Heart right ventricle (tissue), 16 donors: ENCODE results near the gene CYS1. TPM values are rescaled to one million over a fixed set of nuclear protein-coding genes. Genes with fewer than 3 reads are reported as not detected.

Experiments used
- ATAC-seq, 8 donors: fragments of 200-7000 bp; cut with Tn5 transposase; one replicate each; pipeline ENCODE4 v1.9.1; 2020; ENCODE audit warnings: mild to moderate bottlenecking in 8 of 8, moderate library complexity in 8 of 8, moderate number of reproducible peaks in 1 of 8
- DNase-seq, 2 donors: peaks; one replicate each; pipeline ENCODE4 v3.0.0-alpha.2; 2020
- H3K27ac ChIP-seq, 10 donors: fragments of 200-600 bp; sonication (generic) in 2 of 10; one replicate each; pipeline versions ENCODE4 v1.5.0 to v1.8.0; 2020 to 2022; ENCODE audit warnings: mild to moderate bottlenecking in 3 of 10
- H3K27me3 ChIP-seq, 7 donors: fragments of 200-600 bp; one replicate each; pipeline ENCODE4 v1.8.0; 2021 to 2022; ENCODE audit warnings: mild to moderate bottlenecking in 2 of 7
- H3K36me3 ChIP-seq, 9 donors: fragments of 200-600 bp; sonication (generic) in 1 of 9; one replicate each; pipeline versions ENCODE4 v1.5.0 to v1.8.0; 2020 to 2022; ENCODE audit warnings: mild to moderate bottlenecking in 2 of 9
- H3K4me1 ChIP-seq, 9 donors: fragments of 200-600 bp; sonication (generic) in 1 of 9; one replicate each; pipeline versions ENCODE4 v1.5.0 to v1.8.0; 2020 to 2022; ENCODE audit warnings: mild to moderate bottlenecking in 4 of 9
- H3K4me3 ChIP-seq, 10 donors: fragments of 200-600 bp; sonication (generic) in 2 of 10; one replicate each; pipeline versions ENCODE4 v1.5.0 to v1.8.0; 2020 to 2022; ENCODE audit warnings: mild to moderate bottlenecking in 7 of 10, moderate library complexity in 2 of 10
- H3K9me3 ChIP-seq, 11 donors: fragments of 200-600 bp in 10 of 11; sonication (generic) in 2 of 11; one replicate each; pipeline versions ENCODE4 v1.5.0 to v1.8.0; 2013 to 2022; ENCODE audit warnings: mild to moderate bottlenecking in 2 of 11, control low read depth in 1 of 11, moderate library complexity in 1 of 11
- CTCF ChIP-seq, 9 donors: fragments of 200-600 bp; sonication (generic) in 2 of 9; IDR thresholded peaks; one replicate each; pipeline versions ENCODE4 v1.5.0 to v1.8.0; 2021 to 2022; ENCODE audit warnings: antibody characterized with exemption in 9 of 9, mild to moderate bottlenecking in 5 of 9, moderate library complexity in 1 of 9
- WGBS, 2 donors: extraction: QIAGEN DNeasy Blood & Tissue Kit; methylation state at CpG; one replicate each; pipeline ENCODE4 v1.1.7; 2013; ENCODE audit warnings: inconsistent platforms in 1 of 2; 5-methylcytosine and 5-hydroxymethylcytosine counted together
- intact Hi-C, 10 donors: fragments of 100-400 bp; cut with DNase I; formaldehyde crosslinking; loops; one replicate each; pipeline versions ENCODE4 v1.11.1 to v1.14.2; 2022
- polyA plus RNA-seq, 2 donors: library from polyadenylated mRNA; stranded (reverse); fragments of 200-250 nt; gene quantifications; one replicate each; pipeline ENCODE4 v1.2.3, GENCODE V29; 2013
- total RNA-seq, 10 donors: library from RNA; stranded (reverse); fragmentation: NEBNext Ultra II Directional in 3 of 10; extraction: Animal tissue kit (Norgen Biotek cat#: 25700) in 3 of 10; gene quantifications; one replicate each; pipeline versions ENCODE4 v1.2.1 to v1.2.4, GENCODE V29; 2021 to 2023
- donor health status: Arrhythmogenic right ventricular cardiomyopathy.
- donor health status: ischemic (EF 13 %, LVEDD 7.1; RV severe dilation, severe dysfunction).
- donor health status: healthy with polysubstance abuse.
- donor health status: DM: no; HTN: yes; CAD: no.
- donor health status: DM: no; HTN: no; CAD: no.
- donor health status: ischemic (EF 25% LVEDD 6.9; RV normal size, moderate dysfunction).
- donor health status: ischemic (EF 25% LVEDD 5.7; RV mildly dilated, moderate dysfunction).
- donor health status: healthy.
- donor health status: DM: yes; HTN: yes; CAD: no.
- donor health status: Ischemic cardiomyopathy.
- donor health status: ischemic (EF 35%, LVEDD 5.7; RV mildly dilated, moderate dysfunction).
- donor health status: nonischemic (EF 11% LVEDD 7.7; RV severe dilation, severe dysfunction).
- donor health status: DM: yes; HTN: yes; CAD: no.
- donor health status: PGD.
- donor health status: ischemic (EF 29% LVEDD 5.4; RV normal size, mild dysfunction).
- donor health status: nonischemic (EF 23%, LVEDD 6.1; RV moderate dilation, normal function).

CYS1 gene
- total and polyA plus RNA-seq, 12 donors, result 0.38 to 7.2 (median 2.8) TPM

DNA sequence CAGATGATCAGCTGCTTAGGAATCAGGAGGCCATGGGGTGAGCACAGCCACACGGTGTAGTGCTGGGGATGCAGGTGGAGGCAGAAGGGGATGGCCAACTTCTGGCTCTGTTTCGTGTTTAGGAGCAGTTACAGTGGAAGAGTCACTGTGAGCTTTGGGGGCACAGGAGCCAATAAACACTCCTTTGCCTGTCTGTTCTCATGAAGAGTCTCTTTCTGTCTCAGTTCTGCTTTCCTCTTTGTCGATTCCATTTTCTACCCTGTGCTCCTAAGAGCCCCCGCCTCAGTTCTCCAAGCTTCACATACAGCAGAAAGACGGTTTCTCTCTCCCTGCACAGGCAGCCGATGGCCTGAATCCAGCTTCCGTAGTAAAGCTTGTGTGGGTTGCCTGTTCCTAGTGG is 21.3 kb upstream of the CYS1 start:
- H3K36me3 ChIP-seq, result no peaks in the 10 kb centered on the region
- H3K27me3 ChIP-seq, result no peaks in the 10 kb centered on the region
- H3K9me3 ChIP-seq, result peaks cover 0 to 7% (median 0%) of the 10 kb centered on the region in 11 donors
- H3K4me3 ChIP-seq, result no peak overlapping the region
- intact Hi-C loops, result no loop called here
- TF ChIP-seq CTCF (IDR thresholded peaks at IDR 0.05), result no peak
- DNase-seq (no peak), ATAC-seq (no peak)
- WGBS, 2 donors, result 59 to 63% methylated on average over 7 of the region's 7 CpGs
- no peak overlapping the region for H3K27ac ChIP-seq
- H3K4me1 ChIP-seq, result peaks cover 0 to 22% (median 3%) of the 10 kb centered on the region in 9 donors

GRCh38 chr2:10097352-10098148 is 17.3 kb upstream of the CYS1 start:
- H3K9me3 ChIP-seq, result no peaks in the 10 kb centered on the region
- no peaks in the 10 kb centered on the region for H3K36me3 ChIP-seq
- DNase-seq (peak; percentile 63 to 69), ATAC-seq (peak; percentile 89 to 96 (median 94))
- peak; percentile 90 to 97 (median 92) for TF ChIP-seq CTCF (IDR thresholded peaks at IDR 0.05)
- peaks cover 0 to 29% (median 16%) of the 10 kb centered on the region in 7 donors for H3K27me3 ChIP-seq
- no peak overlapping the region for H3K4me3 ChIP-seq
- 34 to 36% methylated on average over 16 of the region's 16 CpGs for WGBS, 2 donors
- peaks cover 0 to 22% (median 3%) of the 10 kb centered on the region in 9 donors for H3K4me1 ChIP-seq
- intact Hi-C loops, result loop anchor here in 5 of 10 donors (1.0 to 5.0 kb wide), 5 partner anchors 25 to 285 kb away; no protein-coding TSS in a partner anchor
- no peak overlapping the region for H3K27ac ChIP-seq

DNA sequence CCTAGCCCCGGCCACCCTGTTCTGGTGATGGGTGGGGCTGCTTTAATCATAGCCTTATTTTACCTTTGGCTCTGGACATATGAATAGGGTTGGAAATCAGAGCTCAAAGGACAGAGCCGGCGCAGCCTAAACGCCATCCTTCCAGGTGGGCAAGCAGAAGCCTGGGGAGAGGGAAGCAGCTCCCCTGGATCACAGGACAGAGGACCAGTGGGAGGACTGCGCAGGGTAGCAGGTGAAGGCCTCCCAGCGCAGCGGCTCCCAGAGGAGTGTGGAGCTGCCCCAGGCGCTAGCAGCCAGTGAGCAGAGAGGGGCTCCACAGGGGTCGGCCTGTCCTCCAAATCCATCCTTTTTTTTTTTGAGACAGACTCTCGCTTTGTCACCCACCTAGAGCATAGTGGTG is 16.4 kb upstream of the CYS1 start:
- no peaks in the 10 kb centered on the region for H3K9me3 ChIP-seq
- DNase-seq (no peak), ATAC-seq (no peak)
- H3K4me1 ChIP-seq, result peaks cover 0 to 22% (median 3%) of the 10 kb centered on the region in 9 donors
- WGBS, 2 donors, result 95 to 97% methylated on average over 10 of the region's 10 CpGs
- no peak for TF ChIP-seq CTCF (IDR thresholded peaks at IDR 0.05)
- peaks cover 0 to 38% (median 24%) of the 10 kb centered on the region in 7 donors for H3K27me3 ChIP-seq
- intact Hi-C loops, result loop anchor here in 5 of 10 donors (1.0 to 5.0 kb wide), 5 partner anchors 24 to 284 kb away; no protein-coding TSS in a partner anchor
- H3K27ac ChIP-seq, result no peak overlapping the region
- H3K36me3 ChIP-seq, result no peaks in the 10 kb centered on the region
- H3K4me3 ChIP-seq, result no peak overlapping the region

- intact Hi-C loops, result loop anchor here in 2 of 10 donors (5.0 kb wide), 2 partner anchors 278 to 283 kb away; no protein-coding TSS in a partner anchor
- 62 to 76% methylated on average over 9 of the region's 9 CpGs for WGBS, 2 donors
These were observed 15.0 kb upstream of the CYS1 start for GRCh38 chr2:10095175-10095574.

More at GRCh38 chr2:10095175-10095574, 15.0 kb upstream of the CYS1 start:
- no peak overlapping the region for H3K27ac ChIP-seq
- no peak overlapping the region for H3K4me3 ChIP-seq
- no peak for DNase-seq
- H3K36me3 ChIP-seq, result no peaks in the 10 kb centered on the region
- H3K9me3 ChIP-seq, result no peaks in the 10 kb centered on the region
- no peak for ATAC-seq
- no peak for TF ChIP-seq CTCF (IDR thresholded peaks at IDR 0.05)
- peaks cover 0 to 16% (median 6%) of the 10 kb centered on the region in 9 donors for H3K4me1 ChIP-seq
- peaks cover 0 to 51% (median 37%) of the 10 kb centered on the region in 7 donors for H3K27me3 ChIP-seq
